ENCODE measurements around the gene CCDC9B.

The CCDC9B gene

DNA sequence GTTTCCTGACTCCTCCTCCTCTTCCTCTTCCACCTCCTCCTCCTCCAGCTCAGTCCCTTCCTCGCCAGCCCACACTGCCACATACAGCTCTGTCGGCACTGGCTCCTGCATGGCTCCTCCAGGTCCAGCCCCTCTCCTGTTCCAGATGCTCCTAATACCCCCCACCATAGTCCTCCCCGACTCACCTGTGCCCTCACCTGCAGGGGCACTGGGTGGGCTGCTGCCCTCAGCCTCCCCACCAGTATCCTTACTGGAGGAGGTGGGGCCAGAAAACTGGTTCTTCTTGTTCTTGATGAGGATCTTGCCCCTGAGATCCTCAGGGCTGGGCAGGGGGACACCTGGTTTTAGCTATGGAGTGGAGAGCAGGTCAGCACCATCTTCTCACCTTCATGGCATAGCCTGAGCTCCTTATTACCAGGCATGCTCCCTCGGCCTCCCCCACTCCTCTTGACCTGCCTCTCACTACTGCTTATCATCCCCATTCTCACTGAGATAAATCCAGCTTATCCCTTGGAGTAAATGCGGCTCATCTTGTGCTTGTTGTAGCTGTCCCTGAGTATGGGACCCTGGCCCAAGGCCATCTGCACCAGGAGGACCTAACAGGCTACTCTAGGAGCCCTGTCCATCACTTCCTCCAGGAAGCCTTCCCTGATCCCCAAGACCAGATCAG is 44.0 kb downstream of the CCDC9B start:
- TF ChIP-seq CTCF (IDR thresholded peaks at IDR 0.05; ENCODE audit: control insufficient read depth, extremely low read depth, insufficient read depth): no peak
- DNase-seq (ENCODE audit: low read depth): no peak

GRCh38 chr15:40295877-40296560 is 44.7 kb downstream of the CCDC9B start:
- no peak for DNase-seq (ENCODE audit: low read depth)
- H3K4me3 ChIP-seq (ENCODE audit: low read depth, low read length): no peak overlapping the region
- TF ChIP-seq CTCF (IDR thresholded peaks at IDR 0.05; ENCODE audit: control insufficient read depth, extremely low read depth, insufficient read depth): no peak

More for the DNA sequence above, 44.0 kb downstream of the CCDC9B start:
- H3K4me3 ChIP-seq (ENCODE audit: low read depth, low read length): no peak overlapping the region

- H3K4me3 ChIP-seq (ENCODE audit: low read depth, low read length): no peak overlapping the region
- no peak for TF ChIP-seq CTCF (IDR thresholded peaks at IDR 0.05; ENCODE audit: control insufficient read depth, extremely low read depth, insufficient read depth)
- DNase-seq (ENCODE audit: low read depth): no peak
These were observed 45.4 kb downstream of the CCDC9B start for GRCh38 chr15:40295297-40295696.

DNA sequence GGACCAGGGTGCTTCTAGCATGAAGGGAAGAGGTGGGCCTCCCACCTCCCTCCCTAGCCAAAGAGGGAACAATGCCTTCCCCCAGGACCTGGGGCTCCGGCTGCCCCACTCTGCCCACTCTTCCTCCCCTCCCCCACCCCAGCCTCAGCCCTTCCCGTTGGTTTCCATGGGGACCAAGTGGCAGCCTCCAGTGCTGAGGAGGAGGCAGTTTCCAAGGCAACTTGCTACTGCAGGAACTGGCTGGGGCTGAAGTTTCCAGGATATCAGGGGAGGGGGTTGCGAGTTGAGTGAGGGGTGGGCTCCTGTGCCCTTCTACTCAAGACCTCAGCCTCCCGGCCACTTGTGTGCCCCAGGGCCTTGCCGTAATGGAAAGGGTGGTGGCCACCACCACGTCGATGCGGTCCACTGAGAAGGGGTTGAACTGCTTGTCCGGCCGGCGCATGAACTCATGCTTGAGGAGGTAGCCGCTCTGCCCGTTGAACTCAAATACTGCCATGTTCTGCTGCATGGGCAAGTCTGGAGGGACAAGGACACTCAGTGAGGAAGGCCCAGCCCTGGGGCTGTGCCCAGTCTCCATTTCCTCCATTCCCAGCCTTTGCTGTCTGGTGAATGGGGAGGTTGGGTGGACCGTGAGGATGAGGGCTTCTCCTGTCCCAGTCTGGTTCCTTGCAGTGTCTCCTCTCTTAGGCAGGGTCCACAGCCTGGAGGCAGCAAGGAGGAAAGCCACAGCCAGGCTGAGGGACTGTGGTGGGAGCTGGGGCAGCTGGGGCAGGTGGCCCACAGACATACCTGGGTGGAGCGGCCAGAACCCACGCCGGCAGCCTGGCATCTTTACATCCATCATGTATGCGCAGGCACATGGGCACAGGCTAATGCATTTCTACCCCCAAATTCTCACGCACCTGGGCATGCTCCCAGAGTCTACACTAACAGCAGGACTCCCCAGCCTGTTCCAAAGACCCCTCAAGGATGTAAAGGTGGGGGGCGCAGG is 46.5 kb downstream of the CCDC9B start:
- DNase-seq (ENCODE audit: low read depth): no peak
- no peak overlapping the region for H3K4me3 ChIP-seq (ENCODE audit: low read depth, low read length)
- no peak for TF ChIP-seq CTCF (IDR thresholded peaks at IDR 0.05; ENCODE audit: control insufficient read depth, extremely low read depth, insufficient read depth)

GRCh38 chr15:40293006-40293405 is 47.7 kb downstream of the CCDC9B start:
- no peak for TF ChIP-seq CTCF (IDR thresholded peaks at IDR 0.05; ENCODE audit: control insufficient read depth, extremely low read depth, insufficient read depth)
- H3K4me3 ChIP-seq (ENCODE audit: low read depth, low read length): no peak overlapping the region
- DNase-seq (ENCODE audit: low read depth): no peak

GRCh38 chr15:40292246-40292645 is 48.5 kb downstream of the CCDC9B start:
- H3K4me3 ChIP-seq (ENCODE audit: low read depth, low read length): no peak overlapping the region
- no peak for DNase-seq (ENCODE audit: low read depth)
- TF ChIP-seq CTCF (IDR thresholded peaks at IDR 0.05; ENCODE audit: control insufficient read depth, extremely low read depth, insufficient read depth): no peak
